ENCODE results near the gene PLVAP. TPM values are rescaled to one million over a fixed set of nuclear protein-coding genes. Genes with fewer than 3 reads are reported as not detected.

The PLVAP gene
- total and polyA plus RNA-seq, 9 of the 15 experiments (the other 6 are each of a cell fraction or from before 2014, with no cell fraction given) = 0.09 to 0.84 (median 0.51) TPM; not detected in 4

GRCh38 chr19:17336872-17337674 is 40.1 kb downstream of the PLVAP start, which contains the start of gene GTPBP3 (continued):
- TF ChIP-seq ZNF561 (CRISPR knock-in tag; conservative IDR thresholded peaks at IDR 0.05) (no peak), HBP1 (CRISPR knock-in tag; IDR thresholded peaks at IDR 0.05) (no peak), MECOM (CRISPR knock-in tag; IDR thresholded peaks at IDR 0.05) (peak; percentile 67; the same call in 1 of the 2 replicates), EZH2 (IDR thresholded peaks at IDR 0.05; ENCODE audit: borderline replicate concordance, low read depth, low read length) (no peak), SMAD4 (CRISPR knock-in tag; conservative IDR thresholded peaks at IDR 0.05) (peak; percentile 67), PTRF (tag; IDR thresholded peaks at IDR 0.05) (peak; percentile 46; the same call in 1 of the 2 replicates), E4F1 (CRISPR knock-in tag; IDR thresholded peaks at IDR 0.05; ENCODE audit: borderline replicate concordance) (no peak), ZNF583 (CRISPR knock-in tag; IDR thresholded peaks at IDR 0.05) (no peak), WHSC1 (IDR thresholded peaks at IDR 0.05; ENCODE audit: low read length) (no peak), ZNF518B (CRISPR knock-in tag; IDR thresholded peaks at IDR 0.05) (no peak), ZKSCAN8 (CRISPR knock-in tag; IDR thresholded peaks at IDR 0.05) (no peak), KLF10 (CRISPR knock-in tag; IDR thresholded peaks at IDR 0.05) (no peak), L3MBTL2 (IDR thresholded peaks at IDR 0.05) (peak; percentile 94), POLR2G (IDR thresholded peaks at IDR 0.05; ENCODE audit: low read depth, low read length) (peak; percentile 95), TRIM24 (IDR thresholded peaks at IDR 0.05) (peak; percentile 46 to 100; a peak in 3 of 4 replicates), KDM1A (IDR thresholded peaks at IDR 0.05) (peak; percentile 93 to 96; a peak in 3 of 4 replicates), ARID2 (IDR thresholded peaks at IDR 0.05) (no peak), KLF1 (tag; IDR thresholded peaks at IDR 0.05) (peak; percentile 74)
- TF ChIP-seq, protein P1, sequence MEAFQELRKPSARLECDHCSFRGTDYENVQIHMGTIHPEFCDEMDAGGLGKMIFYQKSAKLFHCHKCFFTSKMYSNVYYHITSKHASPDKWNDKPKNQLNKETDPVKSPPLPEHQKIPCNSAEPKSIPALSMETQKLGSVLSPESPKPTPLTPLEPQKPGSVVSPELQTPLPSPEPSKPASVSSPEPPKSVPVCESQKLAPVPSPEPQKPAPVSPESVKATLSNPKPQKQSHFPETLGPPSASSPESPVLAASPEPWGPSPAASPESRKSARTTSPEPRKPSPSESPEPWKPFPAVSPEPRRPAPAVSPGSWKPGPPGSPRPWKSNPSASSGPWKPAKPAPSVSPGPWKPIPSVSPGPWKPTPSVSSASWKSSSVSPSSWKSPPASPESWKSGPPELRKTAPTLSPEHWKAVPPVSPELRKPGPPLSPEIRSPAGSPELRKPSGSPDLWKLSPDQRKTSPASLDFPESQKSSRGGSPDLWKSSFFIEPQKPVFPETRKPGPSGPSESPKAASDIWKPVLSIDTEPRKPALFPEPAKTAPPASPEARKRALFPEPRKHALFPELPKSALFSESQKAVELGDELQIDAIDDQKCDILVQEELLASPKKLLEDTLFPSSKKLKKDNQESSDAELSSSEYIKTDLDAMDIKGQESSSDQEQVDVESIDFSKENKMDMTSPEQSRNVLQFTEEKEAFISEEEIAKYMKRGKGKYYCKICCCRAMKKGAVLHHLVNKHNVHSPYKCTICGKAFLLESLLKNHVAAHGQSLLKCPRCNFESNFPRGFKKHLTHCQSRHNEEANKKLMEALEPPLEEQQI (IDR thresholded peaks at IDR 0.05) = no peak

Data from K562 (cell line).